ENCODE measurements around the gene MAOA.

DNA sequence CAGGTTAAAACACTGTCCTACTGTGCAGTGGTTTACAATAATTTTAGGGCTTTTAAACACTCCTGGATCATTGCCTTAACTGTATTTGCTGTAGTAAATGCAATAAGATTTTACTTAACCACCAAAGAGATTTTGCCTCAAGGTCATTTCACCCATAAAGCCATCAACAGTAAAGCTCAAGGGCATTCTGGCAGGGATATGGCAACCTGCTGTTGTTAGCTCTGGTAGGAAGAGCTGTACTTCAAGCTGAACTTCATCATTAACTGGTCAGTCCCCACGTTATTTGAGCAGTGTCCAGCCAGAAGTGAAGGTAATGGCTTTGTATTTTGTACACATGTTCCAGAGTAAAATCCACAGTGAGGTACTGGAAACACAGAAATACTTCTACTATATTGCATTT lies 26.9 kb upstream of the MAOA start:
- TF ChIP-seq, protein P1, sequence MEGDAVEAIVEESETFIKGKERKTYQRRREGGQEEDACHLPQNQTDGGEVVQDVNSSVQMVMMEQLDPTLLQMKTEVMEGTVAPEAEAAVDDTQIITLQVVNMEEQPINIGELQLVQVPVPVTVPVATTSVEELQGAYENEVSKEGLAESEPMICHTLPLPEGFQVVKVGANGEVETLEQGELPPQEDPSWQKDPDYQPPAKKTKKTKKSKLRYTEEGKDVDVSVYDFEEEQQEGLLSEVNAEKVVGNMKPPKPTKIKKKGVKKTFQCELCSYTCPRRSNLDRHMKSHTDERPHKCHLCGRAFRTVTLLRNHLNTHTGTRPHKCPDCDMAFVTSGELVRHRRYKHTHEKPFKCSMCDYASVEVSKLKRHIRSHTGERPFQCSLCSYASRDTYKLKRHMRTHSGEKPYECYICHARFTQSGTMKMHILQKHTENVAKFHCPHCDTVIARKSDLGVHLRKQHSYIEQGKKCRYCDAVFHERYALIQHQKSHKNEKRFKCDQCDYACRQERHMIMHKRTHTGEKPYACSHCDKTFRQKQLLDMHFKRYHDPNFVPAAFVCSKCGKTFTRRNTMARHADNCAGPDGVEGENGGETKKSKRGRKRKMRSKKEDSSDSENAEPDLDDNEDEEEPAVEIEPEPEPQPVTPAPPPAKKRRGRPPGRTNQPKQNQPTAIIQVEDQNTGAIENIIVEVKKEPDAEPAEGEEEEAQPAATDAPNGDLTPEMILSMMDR (IDR thresholded peaks at IDR 0.05): no peak
- TF ChIP-seq EP300 (IDR thresholded peaks at IDR 0.05) (no peak), ZNF302 (CRISPR knock-in tag; IDR thresholded peaks at IDR 0.05) (no peak), TP53 (CRISPR knock-in tag; IDR thresholded peaks at IDR 0.05) (no peak), POLR2A (IDR thresholded peaks at IDR 0.05; ENCODE audit: low read length) (no peak)
- TF ChIP-seq, protein P2, sequence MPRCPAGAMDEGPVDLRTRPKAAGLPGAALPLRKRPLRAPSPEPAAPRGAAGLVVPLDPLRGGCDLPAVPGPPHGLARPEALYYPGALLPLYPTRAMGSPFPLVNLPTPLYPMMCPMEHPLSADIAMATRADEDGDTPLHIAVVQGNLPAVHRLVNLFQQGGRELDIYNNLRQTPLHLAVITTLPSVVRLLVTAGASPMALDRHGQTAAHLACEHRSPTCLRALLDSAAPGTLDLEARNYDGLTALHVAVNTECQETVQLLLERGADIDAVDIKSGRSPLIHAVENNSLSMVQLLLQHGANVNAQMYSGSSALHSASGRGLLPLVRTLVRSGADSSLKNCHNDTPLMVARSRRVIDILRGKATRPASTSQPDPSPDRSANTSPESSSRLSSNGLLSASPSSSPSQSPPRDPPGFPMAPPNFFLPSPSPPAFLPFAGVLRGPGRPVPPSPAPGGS (IDR thresholded peaks at IDR 0.05): no peak
- TF ChIP-seq, protein P3, sequence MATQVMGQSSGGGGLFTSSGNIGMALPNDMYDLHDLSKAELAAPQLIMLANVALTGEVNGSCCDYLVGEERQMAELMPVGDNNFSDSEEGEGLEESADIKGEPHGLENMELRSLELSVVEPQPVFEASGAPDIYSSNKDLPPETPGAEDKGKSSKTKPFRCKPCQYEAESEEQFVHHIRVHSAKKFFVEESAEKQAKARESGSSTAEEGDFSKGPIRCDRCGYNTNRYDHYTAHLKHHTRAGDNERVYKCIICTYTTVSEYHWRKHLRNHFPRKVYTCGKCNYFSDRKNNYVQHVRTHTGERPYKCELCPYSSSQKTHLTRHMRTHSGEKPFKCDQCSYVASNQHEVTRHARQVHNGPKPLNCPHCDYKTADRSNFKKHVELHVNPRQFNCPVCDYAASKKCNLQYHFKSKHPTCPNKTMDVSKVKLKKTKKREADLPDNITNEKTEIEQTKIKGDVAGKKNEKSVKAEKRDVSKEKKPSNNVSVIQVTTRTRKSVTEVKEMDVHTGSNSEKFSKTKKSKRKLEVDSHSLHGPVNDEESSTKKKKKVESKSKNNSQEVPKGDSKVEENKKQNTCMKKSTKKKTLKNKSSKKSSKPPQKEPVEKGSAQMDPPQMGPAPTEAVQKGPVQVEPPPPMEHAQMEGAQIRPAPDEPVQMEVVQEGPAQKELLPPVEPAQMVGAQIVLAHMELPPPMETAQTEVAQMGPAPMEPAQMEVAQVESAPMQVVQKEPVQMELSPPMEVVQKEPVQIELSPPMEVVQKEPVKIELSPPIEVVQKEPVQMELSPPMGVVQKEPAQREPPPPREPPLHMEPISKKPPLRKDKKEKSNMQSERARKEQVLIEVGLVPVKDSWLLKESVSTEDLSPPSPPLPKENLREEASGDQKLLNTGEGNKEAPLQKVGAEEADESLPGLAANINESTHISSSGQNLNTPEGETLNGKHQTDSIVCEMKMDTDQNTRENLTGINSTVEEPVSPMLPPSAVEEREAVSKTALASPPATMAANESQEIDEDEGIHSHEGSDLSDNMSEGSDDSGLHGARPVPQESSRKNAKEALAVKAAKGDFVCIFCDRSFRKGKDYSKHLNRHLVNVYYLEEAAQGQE (IDR thresholded peaks at IDR 0.05): no peak

All from A549 (cell line).